Endothelial cell of umbilical vein (primary cell): ENCODE data around the gene ING1. TPM values are rescaled to one million over a fixed set of nuclear protein-coding genes. Genes with fewer than 3 reads are reported as not detected.

Experiments
- BruUV-seq: library from RNA; stranded (reverse); fragments of 400-500 nt; replicated peaks from 2 replicates; lab custom pipeline; 2021; lab: Mats Ljungman, UMichigan
- CTCF ChIA-PET: fragments of 300-600, 350-600 bp; sonication (Branson Sonifier 250); formaldehyde crosslinking; loops from one replicate; lab custom pipeline; 2021; ENCODE audit warnings: antibody characterized with exemption, inconsistent platforms; lab: Charles Lee
- POLR2A ChIA-PET: fragments of 300-600, 350-600 bp; sonication (Branson Sonifier 250); formaldehyde crosslinking; loops from one replicate; lab custom pipeline; 2021; ENCODE audit warnings: antibody characterized with exemption, inconsistent platforms; lab: Charles Lee
- DNase-seq: peaks from one replicate; pipeline ENCODE4 v3.0.0-alpha.2; 2011; ENCODE audit warnings: low read depth, low spot score
- FAIRE-seq: peaks from 2 replicates; lab custom pipeline; 2011; peaks lifted over from hg19 to GRCh38; lab: Jason Lieb, UNC
- H2AFZ ChIP-seq: 2 replicates; pipeline ENCODE4 v1.6.0; 2012; ENCODE audit warnings: low read depth, low read length, control low read depth, inconsistent platforms
- H3K27ac ChIP-seq: 2 replicates; pipeline ENCODE4 v1.5.1; 2011; ENCODE audit warnings: low read depth, mild to moderate bottlenecking, control low read depth, low read length, moderate library complexity; ENCODE audit not compliant: insufficient read depth
- H3K27me3 ChIP-seq, 2 experiments: 2 replicates each; pipeline versions ENCODE4 v1.6.0 to v1.6.1; 2011; ENCODE audit warnings: low read length in 2 of 2, mixed read lengths in 1 of 2; ENCODE audit not compliant: control insufficient read depth in 2 of 2, insufficient read depth in 2 of 2
- H3K36me3 ChIP-seq, 2 experiments: 2 replicates in 1 of 2; 3 replicates in 1 of 2; pipeline ENCODE4 v1.5.1; 2011; ENCODE audit warnings: low read length in 2 of 2, mild to moderate bottlenecking in 1 of 2, moderate library complexity in 1 of 2; ENCODE audit not compliant: control insufficient read depth in 2 of 2, insufficient read depth in 2 of 2; ENCODE audit errors: extremely low read depth in 1 of 2
- H3K4me1 ChIP-seq: 3 replicates; pipeline ENCODE4 v1.5.1; 2011; ENCODE audit warnings: mild to moderate bottlenecking, low read length; ENCODE audit not compliant: control insufficient read depth, insufficient read depth; ENCODE audit errors: extremely low read depth
- H3K4me2 ChIP-seq: 2 replicates; pipeline ENCODE4 v1.6.1; 2011; ENCODE audit warnings: low read length, control low read depth, mixed read lengths; ENCODE audit not compliant: insufficient read depth
- H3K4me3 ChIP-seq, 3 experiments: fragments of 200-600 bp in 1 of 3; sonication (generic), shearing (Covaris generic) in 1 of 3; replicated peaks in 1 of 3; 2 replicates each; pipeline ENCODE4 v1.5.1; 2011 to 2016; ENCODE audit warnings: control low read depth in 3 of 3, low read length in 3 of 3, mild to moderate bottlenecking in 2 of 3, inconsistent platforms in 1 of 3, low read depth in 1 of 3, moderate library complexity in 1 of 3; ENCODE audit not compliant: insufficient read depth in 1 of 3
- H3K79me2 ChIP-seq: 2 replicates; pipeline ENCODE4 v1.6.0; 2012; ENCODE audit warnings: low read length, inconsistent platforms; ENCODE audit not compliant: control insufficient read depth, insufficient read depth
- H3K9ac ChIP-seq: replicated peaks from 2 replicates; pipeline ENCODE3; 2011; ENCODE audit warnings: low read length, control low read depth; ENCODE audit not compliant: insufficient read depth; ENCODE audit errors: extremely low read depth
- H3K9me1 ChIP-seq: replicated peaks from 3 replicates; pipeline ENCODE4 v1.6.0; 2011; ENCODE audit warnings: mild to moderate bottlenecking, low read length; ENCODE audit not compliant: control insufficient read depth, insufficient read depth; ENCODE audit errors: extremely low read depth
- H3K9me3 ChIP-seq: replicated peaks from 2 replicates; pipeline ENCODE4 v1.5.1; 2012; ENCODE audit warnings: low read length, inconsistent platforms; ENCODE audit not compliant: control insufficient read depth, insufficient read depth
- H4K20me1 ChIP-seq: replicated peaks from 2 replicates; pipeline ENCODE3; 2011; ENCODE audit warnings: mild to moderate bottlenecking, low read length; ENCODE audit not compliant: control insufficient read depth, insufficient read depth; ENCODE audit errors: extremely low read depth
- CTCF ChIP-seq, 2 donors: IDR thresholded peaks; 1 replicate in 1 of 2; 2 replicates in 1 of 2; pipeline ENCODE4 v1.5.1; 2011; ENCODE audit warnings: low read length in 2 of 2, mild to moderate bottlenecking in 2 of 2, moderate library complexity in 2 of 2, control low read depth in 1 of 2, inconsistent platforms in 1 of 2, low read depth in 1 of 2; ENCODE audit not compliant: insufficient read depth in 1 of 2; ENCODE audit errors: extremely low read depth in 1 of 2
- EZH2 ChIP-seq: IDR thresholded peaks from 2 replicates; pipeline ENCODE4 v1.6.1; 2012; ENCODE audit warnings: borderline replicate concordance, low read depth, mild to moderate bottlenecking, moderate library complexity, low read length, inconsistent platforms; ENCODE audit not compliant: severe bottlenecking
- FOS ChIP-seq: IDR thresholded peaks from 2 replicates; pipeline ENCODE4 v1.6.1; 2011; ENCODE audit warnings: mild to moderate bottlenecking, low read length, moderate library complexity, borderline replicate concordance; ENCODE audit not compliant: insufficient read depth
- GATA2 ChIP-seq: IDR thresholded peaks from 2 replicates; pipeline ENCODE4 v1.7.0; 2011; ENCODE audit warnings: low read depth, mild to moderate bottlenecking, moderate library complexity, mixed read lengths, low read length; ENCODE audit not compliant: insufficient read length, insufficient read depth
- JUN ChIP-seq: IDR thresholded peaks from 2 replicates; pipeline ENCODE4 v1.6.1; 2011; ENCODE audit warnings: borderline replicate concordance, low read depth; ENCODE audit not compliant: insufficient read length, insufficient read depth
- MYC ChIP-seq: IDR thresholded peaks from one replicate; pipeline ENCODE4 v1.6.1; 2011; ENCODE audit warnings: mild to moderate bottlenecking, low read depth, low read length
- POLR2A ChIP-seq: IDR thresholded peaks from 2 replicates; pipeline ENCODE4 v1.6.1; 2012; ENCODE audit warnings: low read depth, mild to moderate bottlenecking, control low read depth, low read length
- POLR2AphosphoS5 ChIP-seq: IDR thresholded peaks from 2 replicates; pipeline ENCODE4 v1.6.1; 2012; ENCODE audit warnings: low read depth, mild to moderate bottlenecking, control low read depth, low read length, moderate library complexity; ENCODE audit not compliant: insufficient read depth
- dilution Hi-C: fragments of 300-500 bp; cut with MboI; formaldehyde crosslinking; loops from one replicate; pipeline ENCODE4 v1.15.0; 2019; ENCODE audit warnings: low sequenced_read_pairs; ENCODE audit not compliant: extremely low pct_ligation_motif_present
- intact Hi-C: fragments of 100-400 bp; cut with micrococcal nuclease; formaldehyde crosslinking; loops from one replicate; pipeline ENCODE4 v1.10.0; 2022
- polyA plus RNA-seq, 4 experiments: library from polyadenylated mRNA; depleted of rRNA in 3 of 4; stranded (reverse) in 3 of 4; unstranded in 1 of 4; fragments of >200 nt; gene quantifications; 2 replicates each; pipeline versions ENCODE4 v1.2.1 to v1.2.3, GENCODE V29; 2011 to 2012; ENCODE audit warnings: missing spikeins in 1 of 4
- total RNA-seq: library from RNA; stranded (reverse); gene quantifications from 2 replicates; pipeline ENCODE4 v1.2.3, GENCODE V29; 2021
- TF ChIP-seq, protein P1 (sequence below): IDR thresholded peaks from 2 replicates; pipeline ENCODE4 v1.6.1; 2011; ENCODE audit not compliant: insufficient read depth, insufficient read length

Gene ING1
- total and polyA plus RNA-seq, 2 donors (not counting 3 experiments of a cell fraction or from before 2014, with no cell fraction given), result 10.4 to 10.9 TPM

DNA sequence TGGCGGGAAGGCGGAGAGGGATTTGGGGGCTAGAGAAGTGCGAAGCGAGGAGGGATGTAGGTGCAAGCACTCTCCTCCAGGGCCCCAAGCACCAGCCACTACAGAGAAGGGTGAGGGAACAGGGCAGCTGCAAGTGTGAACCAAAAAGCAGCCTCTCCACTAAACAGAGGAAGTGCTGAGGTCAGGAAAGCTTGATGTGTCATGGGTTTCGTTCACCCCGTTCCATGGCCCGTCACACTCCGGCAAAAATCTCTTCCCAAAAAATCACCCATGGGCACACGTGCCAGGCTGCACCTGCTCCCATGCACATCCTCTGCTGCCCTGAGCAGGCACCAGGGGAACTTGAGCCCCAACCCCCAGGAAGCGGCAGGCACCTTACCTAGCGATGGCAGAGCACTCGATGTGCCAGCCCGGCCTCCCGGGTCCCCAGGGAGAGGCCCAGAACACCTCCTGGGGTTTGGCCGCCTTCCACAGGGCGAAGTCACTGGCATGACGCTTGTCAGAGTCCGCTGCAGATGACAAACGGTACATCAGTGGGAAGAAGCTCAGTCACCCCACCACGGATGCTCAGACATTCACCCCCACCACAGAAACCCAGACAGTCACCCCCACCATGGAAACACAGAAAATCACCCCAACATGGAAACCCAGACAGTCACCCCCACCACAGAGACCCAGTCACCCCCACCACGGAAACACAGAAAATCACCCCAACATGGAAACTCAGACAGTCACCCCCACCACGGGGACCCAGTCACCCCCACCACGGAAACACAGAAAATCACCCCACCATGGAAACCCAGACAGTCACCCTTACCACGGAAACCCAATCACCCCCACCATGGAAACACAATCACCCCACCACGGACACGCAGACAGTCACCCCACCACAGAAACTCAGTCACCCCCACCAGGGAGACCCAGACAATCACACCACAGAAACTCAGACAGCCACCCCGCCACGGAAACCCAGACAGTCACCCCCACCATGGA is 36.6 kb upstream of the ING1 start:
- no peak for DNase-seq
- H3K9me3 ChIP-seq, result no peaks in the 10 kb centered on the region
- FAIRE-seq, result no peak
- no peak overlapping the region for H3K4me3 ChIP-seq
- TF ChIP-seq MYC, result no peak
- TF ChIP-seq, protein P1, sequence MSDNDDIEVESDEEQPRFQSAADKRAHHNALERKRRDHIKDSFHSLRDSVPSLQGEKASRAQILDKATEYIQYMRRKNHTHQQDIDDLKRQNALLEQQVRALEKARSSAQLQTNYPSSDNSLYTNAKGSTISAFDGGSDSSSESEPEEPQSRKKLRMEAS, result no peak
- no peak for TF ChIP-seq POLR2AphosphoS5
- no peak for TF ChIP-seq POLR2A
- TF ChIP-seq JUN, result no peak
- no peak for TF ChIP-seq FOS
- no peak for TF ChIP-seq CTCF (IDR thresholded peaks at IDR 0.05; ENCODE audit: extremely low read depth in 1 of 2, insufficient read depth in 1 of 2, low read depth in 1 of 2, low read length in 2 of 2)
- TF ChIP-seq GATA2, result no peak
- TF ChIP-seq EZH2, result no peak
- intact Hi-C loops, result no loop called here
- H3K79me2 ChIP-seq, result no peaks in the 10 kb centered on the region
- H2AFZ ChIP-seq, result no peak overlapping the region
- no peaks in the 10 kb centered on the region for H3K9me1 ChIP-seq
- no peaks in the 10 kb centered on the region for H3K4me1 ChIP-seq
- H3K27me3 ChIP-seq, result no peaks in the 10 kb centered on the region
- H3K4me2 ChIP-seq, result no peak overlapping the region
- peaks cover 4 to 25% of the 10 kb centered on the region in 2 experiments for H3K36me3 ChIP-seq
- CTCF ChIA-PET, result no interaction called here
- dilution Hi-C loops, result no loop called here
- H3K9ac ChIP-seq, result no peak overlapping the region
- BruUV-seq, result no TSS peak
- H4K20me1 ChIP-seq, result no peaks in the 10 kb centered on the region
- POLR2A ChIA-PET, result no interaction called here
- no peak overlapping the region for H3K27ac ChIP-seq
